Measurements from ENCODE around the gene NPFF. TPM values are rescaled to one million over a fixed set of nuclear protein-coding genes. Genes with fewer than 3 reads are reported as not detected.

The NPFF gene
- total RNA-seq, 2 donors from 2014 or later, result not detected

GRCh38 chr12:53500142-53500775, 7.0 kb downstream of the NPFF start:
- DNase-seq (ENCODE audit: low spot score), result peak; percentile 90
- intact Hi-C loops (cut with DNase I), result loop anchor here (10.0 kb wide), 1 partner anchor 155 kb away; no protein-coding TSS in a partner anchor

DNA sequence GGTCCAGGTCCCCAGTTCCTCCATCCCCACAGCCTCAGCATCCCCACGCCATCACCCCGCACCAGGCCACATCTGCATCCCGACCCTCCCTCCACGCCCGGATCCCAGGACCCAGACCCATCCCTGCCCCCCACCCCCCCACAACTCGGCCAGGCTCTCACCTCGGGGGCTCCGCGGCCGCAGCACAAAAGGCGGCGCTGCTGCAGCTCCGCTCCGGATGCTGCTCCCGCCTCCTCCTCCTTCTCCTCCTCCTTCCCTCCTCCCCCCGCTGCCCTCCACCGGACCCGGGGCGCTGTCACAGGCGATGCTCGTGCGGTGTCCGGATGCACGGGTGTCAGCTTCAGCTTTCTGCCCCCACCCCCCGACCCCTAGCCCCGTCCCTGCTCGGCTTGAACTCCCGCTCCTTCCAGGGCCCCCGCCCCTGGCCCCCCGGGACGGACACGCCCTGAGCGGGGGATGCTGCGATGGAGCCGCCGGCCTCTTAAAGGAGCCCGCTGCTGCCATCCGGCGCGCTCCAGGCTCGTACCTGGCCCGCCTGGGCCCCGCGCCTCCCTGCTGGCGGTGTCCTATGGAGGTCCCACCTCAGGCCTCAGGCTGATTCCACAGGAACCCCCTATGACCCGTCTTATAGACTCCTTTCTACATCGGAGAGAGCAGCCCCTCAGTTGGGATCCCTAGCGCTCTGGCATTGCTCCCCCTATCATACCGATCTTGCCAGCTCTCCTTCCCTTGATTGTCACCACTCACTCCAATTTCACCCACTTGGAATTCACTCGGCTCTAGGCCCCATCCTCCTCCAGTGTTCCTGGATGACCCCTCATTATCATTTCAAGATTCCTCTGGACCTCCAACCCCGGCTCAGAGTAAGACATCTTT, 7.8 kb downstream of the NPFF start, which contains the start of gene MAP3K12:
Gene MAP3K12 (minus strand): TSS at position 193 of the 876 bp plus-strand sequence. CDS start 12,067 bp downstream, outside the sequence.
- intact Hi-C loops (cut with DNase I), result loop anchor here (10.0 kb wide), 1 partner anchor 155 kb away; no protein-coding TSS in a partner anchor
- peak; percentile 92 for DNase-seq (ENCODE audit: low spot score)

GRCh38 chr12:53498235-53498630, 9.1 kb downstream of the NPFF start:
- no peak for DNase-seq (ENCODE audit: low spot score)
- intact Hi-C loops (cut with DNase I), result no loop called here

DNA sequence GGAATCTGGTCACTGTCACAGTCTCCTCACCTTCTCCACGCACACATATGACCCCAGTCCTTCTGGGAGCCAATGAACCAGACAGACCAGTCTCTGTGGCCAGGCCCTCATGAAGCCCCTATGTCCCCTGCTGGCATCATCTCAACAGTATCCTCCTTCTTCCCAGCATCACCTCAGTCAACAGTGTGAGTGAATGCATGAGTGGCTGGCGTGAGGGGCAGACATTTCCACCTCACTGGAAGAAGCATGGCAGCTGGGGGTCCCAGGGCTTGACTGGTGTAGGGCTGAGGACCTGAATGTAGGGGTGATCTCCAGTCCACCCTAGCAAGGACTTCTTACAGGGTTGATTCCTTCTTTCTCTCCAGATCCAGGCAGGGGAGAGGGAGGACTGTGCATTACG, 9.8 kb downstream of the NPFF start:
- no peak for DNase-seq (ENCODE audit: low spot score)

DNA sequence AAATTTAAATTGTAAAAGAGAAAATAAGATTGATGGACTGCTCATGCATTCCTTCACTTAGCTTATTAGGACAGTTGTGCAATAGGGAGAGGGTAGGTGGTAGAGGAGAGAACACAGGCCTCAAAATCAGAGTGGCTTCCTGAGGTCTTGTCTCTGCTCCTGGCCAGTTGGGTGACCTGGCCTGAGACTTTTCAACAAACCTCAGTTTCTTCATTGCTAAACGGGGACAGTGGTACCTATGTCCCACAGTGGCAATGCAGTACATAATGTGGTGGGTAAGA, 10.6 kb downstream of the NPFF start:
- DNase-seq (ENCODE audit: low spot score), result peak; percentile 23
- intact Hi-C loops (cut with DNase I), result no loop called here

More for the DNA sequence above, 9.8 kb downstream of the NPFF start:
- intact Hi-C loops (cut with DNase I), result no loop called here

DNA sequence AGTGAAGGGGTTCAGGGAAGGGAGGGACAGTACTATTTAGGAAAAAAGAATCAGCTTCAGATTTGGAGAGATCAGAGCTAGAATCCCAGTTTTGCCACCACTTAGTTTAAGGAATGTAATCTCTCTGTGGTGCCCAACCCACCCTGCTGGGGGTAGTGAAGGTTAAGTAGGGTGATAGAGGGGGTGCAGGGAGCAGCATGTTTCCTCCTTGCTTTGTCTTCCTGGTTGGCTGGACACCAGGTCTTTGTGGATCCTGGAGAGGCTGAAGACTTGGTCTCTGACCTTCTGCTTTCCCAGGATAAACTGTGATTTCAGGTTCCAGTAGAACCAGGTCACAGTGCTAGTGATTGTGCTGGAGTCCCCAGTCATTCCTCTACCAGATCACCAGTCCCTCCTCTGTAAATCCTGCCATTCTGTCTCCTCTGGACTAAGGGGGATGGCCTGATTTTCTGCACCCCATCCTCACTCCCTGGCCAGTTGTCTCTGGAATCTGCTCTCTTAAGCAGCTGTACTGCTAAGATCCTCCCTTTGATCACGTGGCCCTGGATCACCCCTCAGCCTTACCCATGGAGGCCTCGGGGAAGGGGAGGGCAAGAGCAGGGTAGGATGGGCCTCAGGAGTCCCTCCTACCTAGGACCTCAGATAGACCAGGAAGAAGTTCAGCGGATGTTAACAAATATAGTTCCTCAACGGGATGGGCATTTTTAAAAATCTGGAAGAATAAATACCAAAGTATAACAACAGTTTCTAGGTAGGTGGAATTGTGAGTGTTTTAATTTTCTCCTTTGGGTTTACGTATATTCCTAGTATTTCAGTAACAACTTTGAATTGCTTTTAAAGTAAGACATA, 11.2 kb downstream of the NPFF start:
- DNase-seq (ENCODE audit: low spot score), result peak; percentile 82
- intact Hi-C loops (cut with DNase I), result no loop called here

DNA sequence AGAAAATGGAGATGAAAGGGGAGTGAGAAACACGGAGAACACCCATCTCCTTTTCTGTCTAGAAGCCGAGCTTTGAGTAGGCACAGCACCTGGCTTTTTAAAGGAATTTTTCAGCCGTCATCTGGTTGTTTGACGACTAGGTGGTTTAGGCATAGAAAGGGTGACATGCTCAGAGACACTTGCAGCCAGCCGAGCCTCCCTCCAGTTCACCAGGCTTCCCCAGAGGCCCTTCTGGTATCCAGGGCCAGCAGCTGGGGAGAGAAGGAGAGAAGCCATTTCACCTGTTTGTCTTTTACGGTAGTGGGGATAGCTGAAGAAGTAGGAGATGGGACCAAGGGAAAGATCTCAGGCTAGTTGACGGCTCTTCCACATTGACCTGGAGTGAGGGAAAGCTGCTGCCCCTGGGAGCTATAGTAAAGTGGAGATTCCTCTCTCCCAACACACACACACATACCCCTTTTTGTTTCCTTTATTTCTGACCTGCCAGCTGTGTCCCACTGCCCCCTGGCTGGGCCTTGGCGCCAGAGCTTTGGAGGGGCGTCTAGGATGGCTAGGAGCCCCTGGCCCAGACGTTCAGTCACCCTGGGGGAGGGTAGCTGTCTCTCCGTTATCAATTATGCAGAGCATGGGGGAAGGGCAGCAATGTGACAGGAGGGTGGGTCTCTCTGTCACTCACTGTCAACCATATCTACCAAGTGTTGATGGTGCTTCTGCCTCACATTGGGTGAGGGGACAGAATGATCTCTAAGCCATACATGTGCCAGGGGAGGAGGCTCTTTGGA, 13.5 kb downstream of the NPFF start:
- peak; percentile 55 for DNase-seq (ENCODE audit: low spot score)
- intact Hi-C loops (cut with DNase I), result no loop called here

DNA sequence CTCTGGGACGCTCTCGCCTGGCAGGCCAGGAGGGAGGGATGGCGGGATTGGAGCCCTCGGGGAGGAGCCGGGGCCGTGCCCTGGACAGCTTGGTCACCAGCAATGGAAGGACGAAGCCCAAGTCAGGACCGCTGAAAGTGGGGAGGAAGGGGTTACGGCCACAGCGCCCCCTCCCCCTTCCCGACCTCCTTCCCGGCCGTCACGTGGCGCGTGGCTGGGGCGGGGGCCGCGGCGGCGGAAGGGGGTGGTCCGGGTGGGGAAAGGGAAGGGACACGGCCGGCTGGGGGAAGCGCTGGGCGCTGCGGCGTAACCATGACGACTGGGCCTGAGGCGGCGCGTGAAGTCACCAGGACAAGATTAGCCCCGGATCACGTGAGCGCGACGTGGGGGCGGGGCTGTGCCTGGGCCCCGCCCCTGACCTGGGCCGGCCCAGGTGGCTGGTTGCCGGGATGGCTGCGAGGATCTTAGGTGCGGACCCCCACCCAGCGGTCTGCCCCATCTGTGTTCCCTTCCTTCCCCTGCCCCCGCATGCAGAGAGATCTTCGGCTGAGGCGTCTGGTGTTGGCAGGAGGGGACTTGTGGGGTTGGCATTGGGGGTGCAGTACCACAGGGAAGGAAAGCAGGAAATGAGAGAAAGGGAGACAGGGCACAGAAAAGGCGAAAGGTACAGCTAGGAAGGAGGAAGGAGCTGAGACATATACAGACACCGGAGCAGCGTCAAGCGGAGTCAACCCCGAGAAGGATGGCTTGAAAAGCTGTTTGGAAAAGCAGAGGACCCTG, 14.3 kb downstream of the NPFF start:
- DNase-seq (ENCODE audit: low spot score), result peak; percentile 99
- intact Hi-C loops (cut with DNase I), result no loop called here

DNA sequence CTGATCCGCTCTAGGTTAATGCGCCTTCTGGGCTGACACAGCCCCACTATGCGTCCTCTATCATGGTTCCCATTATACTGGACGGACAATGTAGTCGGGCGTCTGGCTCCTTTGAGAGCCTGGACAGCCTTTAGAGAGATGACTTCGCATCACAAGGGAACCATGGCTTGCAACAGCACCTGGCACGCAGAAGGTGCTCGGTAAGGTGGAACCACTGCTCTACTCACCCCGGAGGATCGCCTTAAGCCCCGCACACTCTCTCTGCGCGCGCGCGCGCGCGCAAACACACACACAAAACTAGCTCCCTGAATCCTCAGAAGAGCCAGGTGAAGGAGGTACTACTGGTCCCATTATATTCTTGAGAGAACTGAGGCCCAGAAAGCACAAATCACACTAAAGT, 15.1 kb downstream of the NPFF start:
- intact Hi-C loops (cut with DNase I), result no loop called here
- DNase-seq (ENCODE audit: low spot score), result no peak

- intact Hi-C loops (cut with DNase I), result no loop called here
- no peak for DNase-seq (ENCODE audit: low spot score)
Measured at GRCh38 chr12:53489242-53489864, 17.9 kb downstream of the NPFF start.

- DNase-seq (ENCODE audit: low spot score), result no peak
- intact Hi-C loops (cut with DNase I), result no loop called here
Measured at GRCh38 chr12:53486736-53487487, 20.4 kb downstream of the NPFF start.

DNA sequence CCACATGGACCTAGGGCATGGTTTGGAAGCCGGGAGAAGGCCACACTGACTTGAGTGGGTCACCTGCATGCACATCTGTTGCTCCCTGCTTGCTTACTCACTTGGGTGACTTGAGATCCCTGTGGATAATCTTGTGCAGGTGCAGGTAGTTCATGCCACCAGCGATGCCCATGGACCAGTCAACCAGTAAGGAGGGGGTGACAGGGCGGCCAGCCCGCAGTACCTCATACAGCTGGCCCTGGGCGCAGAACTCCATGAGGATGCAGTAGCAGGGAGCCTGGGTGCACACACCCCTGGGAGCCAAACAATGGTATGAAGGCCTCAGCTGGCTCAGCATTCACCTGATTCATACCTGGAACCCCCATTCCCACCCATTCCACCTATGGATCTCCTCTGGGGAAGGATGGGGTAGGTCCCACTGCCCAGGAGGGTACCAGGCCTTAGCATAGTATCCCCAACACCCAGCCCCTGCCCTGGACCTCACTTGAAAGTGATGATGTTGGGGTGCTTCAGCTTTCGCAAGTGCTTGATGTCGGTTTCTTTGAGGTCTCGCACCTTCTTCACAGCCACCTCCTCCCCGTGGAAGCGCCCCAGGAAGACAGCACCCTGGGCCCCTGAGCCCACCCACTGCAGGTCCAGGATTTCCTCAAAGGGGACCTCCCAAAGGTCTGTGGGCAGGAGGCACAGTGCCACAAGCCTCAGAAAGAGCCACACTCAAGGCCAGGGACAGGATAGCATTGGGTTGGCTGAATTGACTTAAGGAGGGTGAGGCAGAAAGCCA, 21.1 kb downstream of the NPFF start:
- no peak for DNase-seq (ENCODE audit: low spot score)
- intact Hi-C loops (cut with DNase I), result no loop called here

DNA sequence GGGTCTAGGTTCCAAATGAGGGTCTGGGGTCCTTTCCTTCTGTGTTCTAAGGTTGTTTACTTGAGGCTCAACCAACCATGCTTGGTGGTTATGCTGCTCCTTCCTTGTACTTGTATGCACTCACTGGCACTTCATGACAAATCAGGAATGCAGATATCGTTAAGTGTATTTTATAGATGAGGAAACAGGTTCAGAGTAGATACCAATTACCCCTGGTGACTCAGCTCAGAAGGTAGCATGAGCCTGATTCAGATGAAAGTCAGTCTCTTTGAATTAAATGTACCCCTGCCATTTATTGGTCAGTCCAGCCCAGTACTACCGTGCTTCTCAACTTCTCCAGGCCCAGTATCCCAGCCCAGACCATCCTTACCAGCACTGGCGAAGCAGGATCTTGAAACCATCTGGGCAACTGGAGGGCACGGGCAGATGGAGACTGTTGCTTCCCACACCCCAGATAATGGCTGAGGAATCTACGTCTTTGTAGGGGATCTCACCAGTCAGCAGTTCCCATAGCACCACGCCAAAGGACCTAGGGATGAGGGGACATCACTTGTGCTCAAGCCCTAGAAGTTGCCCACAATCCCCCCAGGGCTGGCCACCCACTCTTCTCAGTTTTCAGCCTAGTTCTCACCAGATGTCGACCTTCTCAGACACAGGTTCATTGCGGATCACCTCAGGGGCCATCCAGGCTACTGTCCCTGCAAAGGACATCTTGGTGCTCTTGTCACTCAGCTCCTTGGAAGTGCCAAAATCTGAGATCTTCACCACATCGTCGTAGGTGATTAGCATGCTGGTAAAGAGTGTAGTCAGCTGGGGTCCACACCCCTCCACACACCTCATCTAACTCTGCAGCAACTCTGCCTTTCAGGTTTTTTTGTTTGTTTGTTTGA, 22.4 kb downstream of the NPFF start:
- intact Hi-C loops (cut with DNase I), result no loop called here
- DNase-seq (ENCODE audit: low spot score), result no peak

- intact Hi-C loops (cut with DNase I), result no loop called here
- DNase-seq (ENCODE audit: low spot score), result no peak
Measured at GRCh38 chr12:53483979-53484377, 23.3 kb downstream of the NPFF start.

- DNase-seq (ENCODE audit: low spot score), result peak; percentile 68
- intact Hi-C loops (cut with DNase I), result no loop called here
Measured at GRCh38 chr12:53483225-53483978, 23.9 kb downstream of the NPFF start.

Measured in posterior vena cava (tissue), 2 donors.